GM23338 (cell line): ENCODE data around the gene SBF2. TPM values are rescaled to one million over a fixed set of nuclear protein-coding genes. Genes with fewer than 3 reads are reported as not detected.

Experiments used
- ATAC-seq: fragments of 200-7000 bp; cut with Tn5 transposase; 3 replicates; pipeline ENCODE4 v1.9.1; 2020
- DNase-seq: peaks from one replicate; pipeline ENCODE4 v3.0.0-alpha.2; 2015; ENCODE audit warnings: low spot score
- H2AFZ ChIP-seq: fragments of 200-600 bp; sonication (generic); 2 replicates; pipeline ENCODE4 v1.8.0; 2016; ENCODE audit warnings: antibody characterized with exemption, mild to moderate bottlenecking, moderate library complexity
- H3F3A ChIP-seq: fragments of 200-600 bp; sonication (generic); replicated peaks from 2 replicates; pipeline ENCODE4 v1.8.0; 2017; ENCODE audit warnings: antibody characterized with exemption, mixed run types, low read depth
- H3K27ac ChIP-seq: fragments of 200-600 bp; sonication (generic); 2 replicates; pipeline ENCODE4 v1.6.1; 2016; ENCODE audit warnings: low read depth
- H3K27me3 ChIP-seq: fragments of 200-600 bp; sonication (generic); 2 replicates; pipeline ENCODE4 v1.8.0; 2016; ENCODE audit warnings: mild to moderate bottlenecking, mixed run types, moderate library complexity; ENCODE audit not compliant: insufficient read depth
- H3K36me3 ChIP-seq: fragments of 200-600 bp; sonication (generic); 2 replicates; pipeline ENCODE4 v1.8.0; 2016; ENCODE audit warnings: mild to moderate bottlenecking; ENCODE audit not compliant: insufficient read depth
- H3K4me1 ChIP-seq: fragments of 200-600 bp; sonication (generic); 2 replicates; pipeline ENCODE4 v1.8.0; 2016; ENCODE audit warnings: mild to moderate bottlenecking, moderate library complexity; ENCODE audit not compliant: insufficient read depth
- H3K4me2 ChIP-seq: fragments of 200-600 bp; sonication (generic); 2 replicates; pipeline ENCODE4 v1.7.1; 2017; ENCODE audit warnings: mixed run types
- H3K4me3 ChIP-seq: fragments of 200-600 bp; sonication (generic); 2 replicates; pipeline ENCODE4 v1.6.1; 2016; ENCODE audit warnings: mixed run types
- H3K79me2 ChIP-seq: fragments of 200-600 bp; sonication (generic); replicated peaks from 2 replicates; pipeline ENCODE4 v1.8.0; 2017; ENCODE audit warnings: mild to moderate bottlenecking; ENCODE audit not compliant: insufficient read depth
- H3K9me2 ChIP-seq: fragments of 200-600 bp; sonication (generic); 2 replicates; pipeline ENCODE4 v1.8.0; 2017; ENCODE audit not compliant: insufficient read depth
- H4K20me1 ChIP-seq: fragments of 200-600 bp; sonication (generic); replicated peaks from 2 replicates; pipeline ENCODE4 v1.8.0; 2017; ENCODE audit warnings: mild to moderate bottlenecking; ENCODE audit not compliant: insufficient read depth
- H3K27ac Mint-ChIP-seq: 2 replicates; pipeline ENCODE4 v1.8.0; 2020; ENCODE audit warnings: inconsistent platforms, mild to moderate bottlenecking, moderate library complexity, mixed read lengths
- H3K27me3 Mint-ChIP-seq: 3 replicates; pipeline ENCODE4 v1.8.0; 2022; ENCODE audit warnings: low read depth, mild to moderate bottlenecking, moderate library complexity, mixed read lengths, inconsistent platforms; ENCODE audit not compliant: insufficient read depth, poor library complexity
- H3K36me3 Mint-ChIP-seq: 3 replicates; pipeline ENCODE4 v1.8.0; 2021; ENCODE audit warnings: low read depth, mild to moderate bottlenecking, inconsistent platforms, moderate library complexity, mixed read lengths
- H3K4me1 Mint-ChIP-seq: 3 replicates; pipeline ENCODE4 v1.8.0; 2020; ENCODE audit warnings: mild to moderate bottlenecking, inconsistent platforms, mixed read lengths
- H3K4me3 Mint-ChIP-seq: 3 replicates; pipeline ENCODE4 v1.8.0; 2021; ENCODE audit warnings: moderate library complexity, mild to moderate bottlenecking, inconsistent platforms, mixed read lengths
- H3K9me3 Mint-ChIP-seq: 3 replicates; pipeline ENCODE4 v1.8.0; 2020; ENCODE audit warnings: moderate library complexity, mild to moderate bottlenecking, inconsistent platforms, mixed read lengths
- CREB1 ChIP-seq: fragments of 250-450 bp; sonication (Bioruptor Pico); IDR thresholded peaks from 2 replicates; pipeline ENCODE4 v1.5.0; 2020; ENCODE audit warnings: low read depth, mild to moderate bottlenecking, moderate library complexity
- CTCF ChIP-seq, 2 experiments: fragments of 200-600 bp in 1 of 2; sonication (generic) in 1 of 2; conservative IDR thresholded peaks; 2 replicates each; pipeline versions ENCODE4 v1.5.1 to v1.6.1; 2016 to 2017; ENCODE audit warnings: antibody characterized with exemption in 2 of 2, low read depth in 2 of 2, mild to moderate bottlenecking in 2 of 2, moderate library complexity in 1 of 2
- EZH2 ChIP-seq: fragments of 200-600 bp; sonication (generic); IDR thresholded peaks from one replicate; pipeline ENCODE4 v1.8.0; 2017; ENCODE audit warnings: antibody characterized with exemption, mild to moderate bottlenecking, low read depth; ENCODE audit not compliant: unreplicated experiment
- EZH2phosphoT487 ChIP-seq: fragments of 200-600 bp; sonication (generic); IDR thresholded peaks from one replicate; pipeline ENCODE4 v1.8.1; 2018; ENCODE audit warnings: antibody characterized with exemption; ENCODE audit not compliant: unreplicated experiment
- JUNB ChIP-seq: IDR thresholded peaks from one replicate; pipeline ENCODE4 v1.6.1; 2016; ENCODE audit warnings: antibody characterized with exemption; ENCODE audit not compliant: unreplicated experiment
- NANOG ChIP-seq: IDR thresholded peaks from 2 replicates; pipeline ENCODE4 v1.6.1; 2016; ENCODE audit warnings: antibody characterized with exemption, borderline replicate concordance
- POLR2AphosphoS5 ChIP-seq: IDR thresholded peaks from 2 replicates; pipeline ENCODE4 v1.6.1; 2016; ENCODE audit warnings: antibody characterized with exemption, low read depth
- STAT1 ChIP-seq: IDR thresholded peaks from one replicate; pipeline ENCODE4 v1.6.1; 2016; ENCODE audit warnings: antibody characterized with exemption; ENCODE audit not compliant: unreplicated experiment
- ZNF114 ChIP-seq: fragments of 250-450 bp; sonication (Bioruptor Pico); IDR thresholded peaks from 2 replicates; pipeline ENCODE4 v1.5.0; 2020; ENCODE audit warnings: mild to moderate bottlenecking, moderate library complexity
- ZNF331 ChIP-seq: fragments of 250-450 bp; sonication (Bioruptor Pico); IDR thresholded peaks from 2 replicates; pipeline ENCODE4 v1.5.0; 2020; ENCODE audit warnings: low read depth, mild to moderate bottlenecking, moderate library complexity
- polyA plus RNA-seq: library from polyadenylated mRNA; unstranded; fragments of >200 nt; fragmentation: Nextera tagmentation; extraction: Ambion mirVana; gene quantifications from 2 replicates; pipeline ENCODE4 v1.2.1, GENCODE V29; 2016
- total RNA-seq: library from RNA; depleted of rRNA; stranded (reverse); fragments of >200 nt; shearing (Covaris generic); gene quantifications from 2 replicates; pipeline ENCODE4 v1.2.3, GENCODE V29; 2014
- TF ChIP-seq, protein P1 (sequence below): IDR thresholded peaks from one replicate; pipeline ENCODE4 v1.6.1; 2018; ENCODE audit warnings: antibody characterized with exemption; ENCODE audit not compliant: unreplicated experiment
- TF ChIP-seq, protein P2 (sequence below): IDR thresholded peaks from 2 replicates; pipeline ENCODE4 v1.6.1; 2016; ENCODE audit warnings: antibody characterized with exemption

SBF2 gene
- total and polyA plus RNA-seq, 2 experiments from 2014 or later, result 25.6 to 53.5 TPM

- no peak overlapping the region for H3K27ac ChIP-seq
- H3K4me3 Mint-ChIP-seq, result no peak overlapping the region
- H3K27me3 ChIP-seq, result no peaks in the 10 kb centered on the region
- H3K4me1 ChIP-seq, result peaks cover 4% of the 10 kb centered on the region; the same call in 1 of the 2 replicates
- peaks cover 2% of the 10 kb centered on the region; the same call in 2 of the 3 replicates for H3K4me1 Mint-ChIP-seq
- H2AFZ ChIP-seq, result no peak overlapping the region
- H3F3A ChIP-seq, result no peaks in the 10 kb centered on the region
- H3K27me3 Mint-ChIP-seq, result no peaks in the 10 kb centered on the region
- no peak overlapping the region for H3K4me2 ChIP-seq
- TF ChIP-seq JUNB (no peak), NANOG (no peak), POLR2AphosphoS5 (no peak), CREB1 (CRISPR knock-in tag) (no peak), STAT1 (no peak), ZNF114 (CRISPR knock-in tag) (no peak), CTCF (conservative IDR thresholded peaks at IDR 0.05; ENCODE audit: low read depth in 2 of 2) (no peak), EZH2phosphoT487 (no peak), EZH2 (no peak), ZNF331 (CRISPR knock-in tag) (no peak)
- TF ChIP-seq, protein P1, sequence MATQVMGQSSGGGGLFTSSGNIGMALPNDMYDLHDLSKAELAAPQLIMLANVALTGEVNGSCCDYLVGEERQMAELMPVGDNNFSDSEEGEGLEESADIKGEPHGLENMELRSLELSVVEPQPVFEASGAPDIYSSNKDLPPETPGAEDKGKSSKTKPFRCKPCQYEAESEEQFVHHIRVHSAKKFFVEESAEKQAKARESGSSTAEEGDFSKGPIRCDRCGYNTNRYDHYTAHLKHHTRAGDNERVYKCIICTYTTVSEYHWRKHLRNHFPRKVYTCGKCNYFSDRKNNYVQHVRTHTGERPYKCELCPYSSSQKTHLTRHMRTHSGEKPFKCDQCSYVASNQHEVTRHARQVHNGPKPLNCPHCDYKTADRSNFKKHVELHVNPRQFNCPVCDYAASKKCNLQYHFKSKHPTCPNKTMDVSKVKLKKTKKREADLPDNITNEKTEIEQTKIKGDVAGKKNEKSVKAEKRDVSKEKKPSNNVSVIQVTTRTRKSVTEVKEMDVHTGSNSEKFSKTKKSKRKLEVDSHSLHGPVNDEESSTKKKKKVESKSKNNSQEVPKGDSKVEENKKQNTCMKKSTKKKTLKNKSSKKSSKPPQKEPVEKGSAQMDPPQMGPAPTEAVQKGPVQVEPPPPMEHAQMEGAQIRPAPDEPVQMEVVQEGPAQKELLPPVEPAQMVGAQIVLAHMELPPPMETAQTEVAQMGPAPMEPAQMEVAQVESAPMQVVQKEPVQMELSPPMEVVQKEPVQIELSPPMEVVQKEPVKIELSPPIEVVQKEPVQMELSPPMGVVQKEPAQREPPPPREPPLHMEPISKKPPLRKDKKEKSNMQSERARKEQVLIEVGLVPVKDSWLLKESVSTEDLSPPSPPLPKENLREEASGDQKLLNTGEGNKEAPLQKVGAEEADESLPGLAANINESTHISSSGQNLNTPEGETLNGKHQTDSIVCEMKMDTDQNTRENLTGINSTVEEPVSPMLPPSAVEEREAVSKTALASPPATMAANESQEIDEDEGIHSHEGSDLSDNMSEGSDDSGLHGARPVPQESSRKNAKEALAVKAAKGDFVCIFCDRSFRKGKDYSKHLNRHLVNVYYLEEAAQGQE, result no peak
- TF ChIP-seq, protein P2, sequence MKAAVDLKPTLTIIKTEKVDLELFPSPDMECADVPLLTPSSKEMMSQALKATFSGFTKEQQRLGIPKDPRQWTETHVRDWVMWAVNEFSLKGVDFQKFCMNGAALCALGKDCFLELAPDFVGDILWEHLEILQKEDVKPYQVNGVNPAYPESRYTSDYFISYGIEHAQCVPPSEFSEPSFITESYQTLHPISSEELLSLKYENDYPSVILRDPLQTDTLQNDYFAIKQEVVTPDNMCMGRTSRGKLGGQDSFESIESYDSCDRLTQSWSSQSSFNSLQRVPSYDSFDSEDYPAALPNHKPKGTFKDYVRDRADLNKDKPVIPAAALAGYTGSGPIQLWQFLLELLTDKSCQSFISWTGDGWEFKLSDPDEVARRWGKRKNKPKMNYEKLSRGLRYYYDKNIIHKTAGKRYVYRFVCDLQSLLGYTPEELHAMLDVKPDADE, result no peak
- H3K36me3 Mint-ChIP-seq, result no peaks in the 10 kb centered on the region; the same call in 2 of the 3 replicates
- H3K79me2 ChIP-seq, result no peaks in the 10 kb centered on the region
- H3K9me2 ChIP-seq, result no peaks in the 10 kb centered on the region
- H3K27ac Mint-ChIP-seq, result no peak overlapping the region
- no peaks in the 10 kb centered on the region for H3K9me3 Mint-ChIP-seq
- DNase-seq (no peak), ATAC-seq (no peak)
- H4K20me1 ChIP-seq, result no peaks in the 10 kb centered on the region
- no peak overlapping the region for H3K4me3 ChIP-seq
- no peaks in the 10 kb centered on the region for H3K36me3 ChIP-seq
Observed at GRCh38 chr11:9852465-9852864, 441.6 kb downstream of the SBF2 start.
